Hepatocyte (in vitro differentiated cells): Measurements from ENCODE around the gene TRPM3. TPM values are rescaled to one million over a fixed set of nuclear protein-coding genes. Genes with fewer than 3 reads are reported as not detected.

Experiments used
- DNase-seq: peaks from one replicate; pipeline ENCODE4 v3.0.0-alpha.2; 2016; ENCODE audit warnings: low spot score
- H2AFZ ChIP-seq: fragments of 200-600 bp; sonication (generic); 2 replicates; pipeline ENCODE4 v1.6.0; 2016; ENCODE audit warnings: antibody characterized with exemption, mild to moderate bottlenecking
- H3K27ac ChIP-seq: fragments of 200-600 bp; sonication (generic); 2 replicates; pipeline ENCODE4 v1.5.1; 2016; ENCODE audit warnings: mild to moderate bottlenecking
- H3K27me3 ChIP-seq: fragments of 200-600 bp; sonication (generic); 2 replicates; pipeline ENCODE4 v1.6.1; 2016
- H3K36me3 ChIP-seq: fragments of 200-600 bp; sonication (generic); replicated peaks from 2 replicates; pipeline ENCODE4 v1.5.1; 2016; ENCODE audit warnings: low read depth; ENCODE audit not compliant: insufficient read depth
- H3K4me1 ChIP-seq: fragments of 200-600 bp; sonication (generic); 2 replicates; pipeline ENCODE4 v1.5.1; 2016; ENCODE audit warnings: mild to moderate bottlenecking, moderate library complexity; ENCODE audit not compliant: insufficient read depth
- H3K4me2 ChIP-seq: fragments of 200-600 bp; sonication (generic); 2 replicates; pipeline ENCODE4 v1.6.0; 2016
- H3K4me3 ChIP-seq: fragments of 200-600 bp; sonication (generic); 2 replicates; pipeline ENCODE4 v1.5.1; 2016; ENCODE audit warnings: mild to moderate bottlenecking
- H3K79me2 ChIP-seq: fragments of 200-600 bp; sonication (generic); 2 replicates; pipeline ENCODE4 v1.6.0; 2017; ENCODE audit warnings: mild to moderate bottlenecking
- H3K9me2 ChIP-seq: fragments of 200-600 bp; sonication (generic); replicated peaks from 2 replicates; pipeline ENCODE4 v1.6.0; 2017; ENCODE audit warnings: mild to moderate bottlenecking; ENCODE audit not compliant: insufficient read depth
- H3K9me3 ChIP-seq: fragments of 200-600 bp; sonication (generic); 2 replicates; pipeline ENCODE4 v1.5.1; 2016; ENCODE audit warnings: low read depth, mild to moderate bottlenecking
- H4K20me1 ChIP-seq: fragments of 200-600 bp; sonication (generic); 2 replicates; pipeline ENCODE4 v1.6.0; 2016; ENCODE audit warnings: mild to moderate bottlenecking; ENCODE audit not compliant: insufficient read depth, poor library complexity, severe bottlenecking
- EZH2 ChIP-seq: fragments of 200-600 bp; sonication (generic); IDR thresholded peaks from 2 replicates; pipeline ENCODE4 v1.6.1; 2016; ENCODE audit warnings: antibody characterized with exemption, mild to moderate bottlenecking, borderline replicate concordance
- EZH2phosphoT487 ChIP-seq: fragments of 200-600 bp; sonication (generic); IDR thresholded peaks from one replicate; pipeline ENCODE4 v1.6.1; 2018; ENCODE audit warnings: antibody characterized with exemption, mild to moderate bottlenecking, low read depth, moderate library complexity; ENCODE audit not compliant: unreplicated experiment, severe bottlenecking
- WGBS: methylation state at CpG from one replicate; pipeline ENCODE4 v1.1.6; 2016; ENCODE audit warnings: low lambda C conversion rate; ENCODE audit errors: missing lambda C conversion rate; 5-methylcytosine and 5-hydroxymethylcytosine counted together
- polyA plus RNA-seq: library from polyadenylated mRNA; unstranded; fragments of >200 nt; fragmentation: Nextera tagmentation; extraction: Ambion mirVana; gene quantifications from 2 replicates; pipeline ENCODE4 v1.2.1, GENCODE V29; 2016
- total RNA-seq: library from RNA; depleted of rRNA; stranded (reverse); fragments of >200 nt; gene quantifications from 2 replicates; pipeline ENCODE4 v1.2.3, GENCODE V29; 2014
- TF ChIP-seq, protein P1 (sequence below): fragments of 200-600 bp; sonication (generic); IDR thresholded peaks from 2 replicates; pipeline ENCODE4 v1.5.1; 2016; ENCODE audit warnings: antibody characterized with exemption, mild to moderate bottlenecking; ENCODE audit not compliant: poor library complexity

Gene TRPM3
- total and polyA plus RNA-seq, 2 experiments from 2014 or later, result 0.60 to 0.68 TPM

GRCh38 chr9:70617033-70617828 lies 504.2 kb downstream of the TRPM3 start:
- WGBS, result 93% methylated on average over 9 of the region's 9 CpGs
- H3K36me3 ChIP-seq, result no peaks in the 10 kb centered on the region
- DNase-seq, result no peak
- H3K27ac ChIP-seq, result no peak overlapping the region
- H3K4me2 ChIP-seq, result no peak overlapping the region
- TF ChIP-seq EZH2 (no peak), EZH2phosphoT487 (no peak)
- TF ChIP-seq, protein P1, sequence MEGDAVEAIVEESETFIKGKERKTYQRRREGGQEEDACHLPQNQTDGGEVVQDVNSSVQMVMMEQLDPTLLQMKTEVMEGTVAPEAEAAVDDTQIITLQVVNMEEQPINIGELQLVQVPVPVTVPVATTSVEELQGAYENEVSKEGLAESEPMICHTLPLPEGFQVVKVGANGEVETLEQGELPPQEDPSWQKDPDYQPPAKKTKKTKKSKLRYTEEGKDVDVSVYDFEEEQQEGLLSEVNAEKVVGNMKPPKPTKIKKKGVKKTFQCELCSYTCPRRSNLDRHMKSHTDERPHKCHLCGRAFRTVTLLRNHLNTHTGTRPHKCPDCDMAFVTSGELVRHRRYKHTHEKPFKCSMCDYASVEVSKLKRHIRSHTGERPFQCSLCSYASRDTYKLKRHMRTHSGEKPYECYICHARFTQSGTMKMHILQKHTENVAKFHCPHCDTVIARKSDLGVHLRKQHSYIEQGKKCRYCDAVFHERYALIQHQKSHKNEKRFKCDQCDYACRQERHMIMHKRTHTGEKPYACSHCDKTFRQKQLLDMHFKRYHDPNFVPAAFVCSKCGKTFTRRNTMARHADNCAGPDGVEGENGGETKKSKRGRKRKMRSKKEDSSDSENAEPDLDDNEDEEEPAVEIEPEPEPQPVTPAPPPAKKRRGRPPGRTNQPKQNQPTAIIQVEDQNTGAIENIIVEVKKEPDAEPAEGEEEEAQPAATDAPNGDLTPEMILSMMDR, result no peak
- H3K4me3 ChIP-seq, result no peak overlapping the region
- no peaks in the 10 kb centered on the region for H3K79me2 ChIP-seq
- H2AFZ ChIP-seq, result no peak overlapping the region
- H3K9me2 ChIP-seq, result no peaks in the 10 kb centered on the region
- no peaks in the 10 kb centered on the region for H3K27me3 ChIP-seq
- H4K20me1 ChIP-seq, result no peaks in the 10 kb centered on the region
- H3K4me1 ChIP-seq, result no peaks in the 10 kb centered on the region
- H3K9me3 ChIP-seq, result no peaks in the 10 kb centered on the region

GRCh38 chr9:70616228-70616990 lies 505.0 kb downstream of the TRPM3 start:
- no peak overlapping the region for H3K27ac ChIP-seq
- no peak overlapping the region for H3K4me2 ChIP-seq
- no peaks in the 10 kb centered on the region for H3K9me3 ChIP-seq
- no peaks in the 10 kb centered on the region for H3K9me2 ChIP-seq
- H3K4me3 ChIP-seq, result no peak overlapping the region
- WGBS, result 93% methylated on average over 7 of the region's 7 CpGs
- DNase-seq, result no peak
- TF ChIP-seq EZH2 (no peak), EZH2phosphoT487 (no peak)
- TF ChIP-seq, protein P1, result no peak
- no peaks in the 10 kb centered on the region for H3K79me2 ChIP-seq
- H3K4me1 ChIP-seq, result no peaks in the 10 kb centered on the region
- H3K27me3 ChIP-seq, result no peaks in the 10 kb centered on the region
- no peaks in the 10 kb centered on the region for H4K20me1 ChIP-seq
- H3K36me3 ChIP-seq, result no peaks in the 10 kb centered on the region
- no peak overlapping the region for H2AFZ ChIP-seq

GRCh38 chr9:70615464-70616138 lies 505.8 kb downstream of the TRPM3 start:
- no peak overlapping the region for H3K4me3 ChIP-seq
- no peaks in the 10 kb centered on the region for H3K4me1 ChIP-seq
- H2AFZ ChIP-seq, result no peak overlapping the region
- no peak overlapping the region for H3K27ac ChIP-seq
- H3K4me2 ChIP-seq, result no peak overlapping the region
- H3K9me2 ChIP-seq, result no peaks in the 10 kb centered on the region
- H4K20me1 ChIP-seq, result no peaks in the 10 kb centered on the region
- H3K36me3 ChIP-seq, result no peaks in the 10 kb centered on the region
- no peaks in the 10 kb centered on the region for H3K79me2 ChIP-seq
- no peak for DNase-seq
- TF ChIP-seq EZH2 (no peak), EZH2phosphoT487 (no peak)
- TF ChIP-seq, protein P1, result no peak
- H3K27me3 ChIP-seq, result no peaks in the 10 kb centered on the region
- no peaks in the 10 kb centered on the region for H3K9me3 ChIP-seq
- 89% methylated on average over 4 of the region's 4 CpGs for WGBS
